GM12878 (cell line): ENCODE data around the gene FOXR1. TPM values are rescaled to one million over a fixed set of nuclear protein-coding genes. Genes with fewer than 3 reads are reported as not detected.

Source experiments
- CHD1 ChIP-seq: IDR thresholded peaks from 2 replicates; pipeline ENCODE4 v1.6.1; 2012; ENCODE audit warnings: low read depth, low read length, improper control_type of control experiment
- CHD4 ChIP-seq: fragments of 200-600 bp; sonication (generic); IDR thresholded peaks from 2 replicates; pipeline ENCODE4 v1.6.1; 2016; ENCODE audit warnings: mild to moderate bottlenecking
- MEF2A ChIP-seq: IDR thresholded peaks from 2 replicates; pipeline ENCODE4 v1.6.1; 2011; ENCODE audit warnings: low read depth, mild to moderate bottlenecking, low read length, moderate library complexity; ENCODE audit not compliant: insufficient read depth
- MYB ChIP-seq: fragments of 150-350 bp; IDR thresholded peaks from 2 replicates; pipeline ENCODE4 v1.6.1; 2014; ENCODE audit warnings: mild to moderate bottlenecking, low read depth, low read length, borderline replicate concordance
- NFYB ChIP-seq: IDR thresholded peaks from 2 replicates; pipeline ENCODE4 v1.6.1; 2011; ENCODE audit warnings: low read depth, mild to moderate bottlenecking, low read length, improper control_type of control experiment, moderate library complexity; ENCODE audit not compliant: insufficient read depth
- PML ChIP-seq: IDR thresholded peaks from 2 replicates; pipeline ENCODE4 v1.6.1; 2012; ENCODE audit warnings: low read length, inconsistent platforms
- POLR2AphosphoS2 ChIP-seq: IDR thresholded peaks from 2 replicates; pipeline ENCODE4 v1.6.1; 2011; ENCODE audit warnings: low read depth, mild to moderate bottlenecking, low read length, improper control_type of control experiment, moderate library complexity
- RAD51 ChIP-seq: fragments of 450-650 bp; IDR thresholded peaks from 2 replicates; pipeline ENCODE4 v1.6.1; 2016; ENCODE audit warnings: moderate library complexity, mild to moderate bottlenecking, inconsistent platforms
- SMAD5 ChIP-seq: IDR thresholded peaks from 2 replicates; pipeline ENCODE4 v1.6.1; 2016; ENCODE audit warnings: antibody characterized with exemption, low read depth
- TARDBP ChIP-seq: IDR thresholded peaks from 2 replicates; pipeline ENCODE4 v1.6.1; 2016; ENCODE audit warnings: borderline replicate concordance
- ZNF207 ChIP-seq: fragments of 450-650 bp; IDR thresholded peaks from 2 replicates; pipeline ENCODE4 v1.6.1; 2014; ENCODE audit warnings: antibody characterized with exemption, mild to moderate bottlenecking, borderline replicate concordance
- polyA plus RNA-seq, 11 experiments: library from polyadenylated mRNA; depleted of rRNA in 4 of 11; unstranded in 6 of 11; stranded (reverse) in 5 of 11; fragments of >200 nt; fragmentation: Nextera tagmentation in 4 of 11; fragmentation: Illumina TruSeq in 1 of 11; extraction: Ambion mirVana in 4 of 11; extraction: Trizol in 1 of 11; gene quantifications; 1 replicate in 1 of 11; 2 replicates in 10 of 11; pipeline versions ENCODE4 v1.2.1 to v1.2.3, GENCODE V29; 2011 to 2016; ENCODE audit warnings: inconsistent platforms in 2 of 11, missing spikeins in 2 of 11, low read depth in 1 of 11
- total RNA-seq, 4 experiments: library from RNA; depleted of rRNA in 3 of 4; stranded (reverse); fragments of >200 nt in 3 of 4; fragmentation: Illumina TruSeq in 1 of 4; extraction: Trizol in 1 of 4; gene quantifications; 2 replicates each; pipeline versions ENCODE4 v1.2.1 to v1.2.3, GENCODE V29; 2013 to 2021
- TF ChIP-seq, protein P1 (sequence below): fragments of 450-650 bp; conservative IDR thresholded peaks from 2 replicates; pipeline ENCODE4 v1.6.1; 2017; ENCODE audit warnings: mild to moderate bottlenecking, moderate library complexity
- TF ChIP-seq, protein P2 (sequence below): IDR thresholded peaks from 2 replicates; pipeline ENCODE4 v1.6.1; 2012; ENCODE audit warnings: low read length, inconsistent platforms
- TF ChIP-seq, protein P3 (sequence below): IDR thresholded peaks from 2 replicates; pipeline ENCODE4 v1.6.1; 2012; ENCODE audit warnings: improper control_type of control experiment, low read depth, low read length; ENCODE audit not compliant: insufficient replicate concordance
- TF ChIP-seq, protein P4 (sequence below): fragments of 450-650 bp; IDR thresholded peaks from 2 replicates; pipeline ENCODE4 v1.6.1; 2016; ENCODE audit warnings: mild to moderate bottlenecking
- TF ChIP-seq, protein P5 (sequence below): IDR thresholded peaks from 2 replicates; pipeline ENCODE4 v1.6.1; 2011; ENCODE audit warnings: low read depth, mild to moderate bottlenecking, low read length, moderate library complexity, borderline replicate concordance; ENCODE audit errors: extremely low read depth
- TF ChIP-seq, protein P6 (sequence below): fragments of 450-650 bp; IDR thresholded peaks from 2 replicates; pipeline ENCODE4 v1.6.1; 2017; ENCODE audit warnings: mild to moderate bottlenecking, low read depth, inconsistent platforms; ENCODE audit not compliant: poor library complexity, severe bottlenecking

FOXR1 gene
- total and polyA plus RNA-seq, 10 of the 15 experiments (the other 5 are each of a cell fraction or from before 2014, with no cell fraction given) = not detected

DNA sequence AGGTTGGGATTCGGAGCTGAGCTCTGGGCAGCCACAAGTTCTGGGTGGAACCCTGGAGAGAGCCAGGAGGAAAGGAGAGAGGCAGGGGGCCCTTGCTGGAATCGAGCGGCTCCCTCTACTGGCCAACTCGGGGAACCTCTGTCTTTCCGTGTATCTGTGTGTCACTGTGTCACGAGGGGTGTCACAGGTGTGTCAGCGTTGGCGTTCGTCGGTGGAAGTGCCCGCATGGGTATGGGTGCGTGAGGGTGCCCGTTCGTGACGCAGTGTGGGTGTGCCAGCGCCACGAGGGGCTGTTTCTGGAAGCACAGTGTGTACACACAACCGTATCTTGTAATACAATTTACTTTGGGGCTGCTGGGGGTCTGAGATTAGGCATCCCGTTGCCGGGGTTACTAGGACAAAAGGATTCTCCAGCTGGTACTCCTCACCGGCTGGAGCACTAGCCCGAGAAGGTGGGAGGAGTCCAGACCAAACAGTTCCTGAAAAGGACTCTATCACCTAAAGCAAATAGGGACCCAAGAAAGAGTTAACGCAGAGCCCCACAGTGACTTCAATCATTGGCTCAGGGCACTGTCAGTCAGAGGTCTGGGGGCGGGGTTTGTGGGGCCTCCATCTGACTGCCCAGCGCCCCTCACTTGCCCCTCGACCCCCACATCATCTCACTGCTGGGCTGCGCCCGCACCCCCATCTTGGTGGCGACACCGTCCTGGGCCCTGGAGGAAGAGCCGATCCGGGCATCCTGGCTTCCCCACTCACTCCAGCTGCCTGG is 43.3 kb upstream of the FOXR1 start (continued):
- TF ChIP-seq, protein P1, sequence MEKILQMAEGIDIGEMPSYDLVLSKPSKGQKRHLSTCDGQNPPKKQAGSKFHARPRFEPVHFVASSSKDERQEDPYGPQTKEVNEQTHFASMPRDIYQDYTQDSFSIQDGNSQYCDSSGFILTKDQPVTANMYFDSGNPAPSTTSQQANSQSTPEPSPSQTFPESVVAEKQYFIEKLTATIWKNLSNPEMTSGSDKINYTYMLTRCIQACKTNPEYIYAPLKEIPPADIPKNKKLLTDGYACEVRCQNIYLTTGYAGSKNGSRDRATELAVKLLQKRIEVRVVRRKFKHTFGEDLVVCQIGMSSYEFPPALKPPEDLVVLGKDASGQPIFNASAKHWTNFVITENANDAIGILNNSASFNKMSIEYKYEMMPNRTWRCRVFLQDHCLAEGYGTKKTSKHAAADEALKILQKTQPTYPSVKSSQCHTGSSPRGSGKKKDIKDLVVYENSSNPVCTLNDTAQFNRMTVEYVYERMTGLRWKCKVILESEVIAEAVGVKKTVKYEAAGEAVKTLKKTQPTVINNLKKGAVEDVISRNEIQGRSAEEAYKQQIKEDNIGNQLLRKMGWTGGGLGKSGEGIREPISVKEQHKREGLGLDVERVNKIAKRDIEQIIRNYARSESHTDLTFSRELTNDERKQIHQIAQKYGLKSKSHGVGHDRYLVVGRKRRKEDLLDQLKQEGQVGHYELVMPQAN = peak; percentile 56
- TF ChIP-seq PML = no peak
- no peak for TF ChIP-seq SMAD5
- peak; percentile 23; the same call in 1 of the 2 replicates for TF ChIP-seq ZNF207
- TF ChIP-seq, protein P2, sequence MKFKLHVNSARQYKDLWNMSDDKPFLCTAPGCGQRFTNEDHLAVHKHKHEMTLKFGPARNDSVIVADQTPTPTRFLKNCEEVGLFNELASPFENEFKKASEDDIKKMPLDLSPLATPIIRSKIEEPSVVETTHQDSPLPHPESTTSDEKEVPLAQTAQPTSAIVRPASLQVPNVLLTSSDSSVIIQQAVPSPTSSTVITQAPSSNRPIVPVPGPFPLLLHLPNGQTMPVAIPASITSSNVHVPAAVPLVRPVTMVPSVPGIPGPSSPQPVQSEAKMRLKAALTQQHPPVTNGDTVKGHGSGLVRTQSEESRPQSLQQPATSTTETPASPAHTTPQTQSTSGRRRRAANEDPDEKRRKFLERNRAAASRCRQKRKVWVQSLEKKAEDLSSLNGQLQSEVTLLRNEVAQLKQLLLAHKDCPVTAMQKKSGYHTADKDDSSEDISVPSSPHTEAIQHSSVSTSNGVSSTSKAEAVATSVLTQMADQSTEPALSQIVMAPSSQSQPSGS = no peak
- TF ChIP-seq TARDBP = no peak
- no peak for TF ChIP-seq MYB
- TF ChIP-seq, protein P3, sequence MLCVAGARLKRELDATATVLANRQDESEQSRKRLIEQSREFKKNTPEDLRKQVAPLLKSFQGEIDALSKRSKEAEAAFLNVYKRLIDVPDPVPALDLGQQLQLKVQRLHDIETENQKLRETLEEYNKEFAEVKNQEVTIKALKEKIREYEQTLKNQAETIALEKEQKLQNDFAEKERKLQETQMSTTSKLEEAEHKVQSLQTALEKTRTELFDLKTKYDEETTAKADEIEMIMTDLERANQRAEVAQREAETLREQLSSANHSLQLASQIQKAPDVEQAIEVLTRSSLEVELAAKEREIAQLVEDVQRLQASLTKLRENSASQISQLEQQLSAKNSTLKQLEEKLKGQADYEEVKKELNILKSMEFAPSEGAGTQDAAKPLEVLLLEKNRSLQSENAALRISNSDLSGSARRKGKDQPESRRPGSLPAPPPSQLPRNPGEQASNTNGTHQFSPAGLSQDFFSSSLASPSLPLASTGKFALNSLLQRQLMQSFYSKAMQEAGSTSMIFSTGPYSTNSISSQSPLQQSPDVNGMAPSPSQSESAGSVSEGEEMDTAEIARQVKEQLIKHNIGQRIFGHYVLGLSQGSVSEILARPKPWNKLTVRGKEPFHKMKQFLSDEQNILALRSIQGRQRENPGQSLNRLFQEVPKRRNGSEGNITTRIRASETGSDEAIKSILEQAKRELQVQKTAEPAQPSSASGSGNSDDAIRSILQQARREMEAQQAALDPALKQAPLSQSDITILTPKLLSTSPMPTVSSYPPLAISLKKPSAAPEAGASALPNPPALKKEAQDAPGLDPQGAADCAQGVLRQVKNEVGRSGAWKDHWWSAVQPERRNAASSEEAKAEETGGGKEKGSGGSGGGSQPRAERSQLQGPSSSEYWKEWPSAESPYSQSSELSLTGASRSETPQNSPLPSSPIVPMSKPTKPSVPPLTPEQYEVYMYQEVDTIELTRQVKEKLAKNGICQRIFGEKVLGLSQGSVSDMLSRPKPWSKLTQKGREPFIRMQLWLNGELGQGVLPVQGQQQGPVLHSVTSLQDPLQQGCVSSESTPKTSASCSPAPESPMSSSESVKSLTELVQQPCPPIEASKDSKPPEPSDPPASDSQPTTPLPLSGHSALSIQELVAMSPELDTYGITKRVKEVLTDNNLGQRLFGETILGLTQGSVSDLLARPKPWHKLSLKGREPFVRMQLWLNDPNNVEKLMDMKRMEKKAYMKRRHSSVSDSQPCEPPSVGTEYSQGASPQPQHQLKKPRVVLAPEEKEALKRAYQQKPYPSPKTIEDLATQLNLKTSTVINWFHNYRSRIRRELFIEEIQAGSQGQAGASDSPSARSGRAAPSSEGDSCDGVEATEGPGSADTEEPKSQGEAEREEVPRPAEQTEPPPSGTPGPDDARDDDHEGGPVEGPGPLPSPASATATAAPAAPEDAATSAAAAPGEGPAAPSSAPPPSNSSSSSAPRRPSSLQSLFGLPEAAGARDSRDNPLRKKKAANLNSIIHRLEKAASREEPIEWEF = no peak
- TF ChIP-seq RAD51 = peak; percentile 91
- TF ChIP-seq CHD1 = no peak
- peak; percentile 87 for TF ChIP-seq NFYB
- TF ChIP-seq POLR2AphosphoS2 = no peak
- TF ChIP-seq, protein P4, sequence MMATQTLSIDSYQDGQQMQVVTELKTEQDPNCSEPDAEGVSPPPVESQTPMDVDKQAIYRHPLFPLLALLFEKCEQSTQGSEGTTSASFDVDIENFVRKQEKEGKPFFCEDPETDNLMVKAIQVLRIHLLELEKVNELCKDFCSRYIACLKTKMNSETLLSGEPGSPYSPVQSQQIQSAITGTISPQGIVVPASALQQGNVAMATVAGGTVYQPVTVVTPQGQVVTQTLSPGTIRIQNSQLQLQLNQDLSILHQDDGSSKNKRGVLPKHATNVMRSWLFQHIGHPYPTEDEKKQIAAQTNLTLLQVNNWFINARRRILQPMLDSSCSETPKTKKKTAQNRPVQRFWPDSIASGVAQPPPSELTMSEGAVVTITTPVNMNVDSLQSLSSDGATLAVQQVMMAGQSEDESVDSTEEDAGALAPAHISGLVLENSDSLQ = peak; percentile 99
- no peak for TF ChIP-seq MEF2A
- no peak for TF ChIP-seq CHD4
- TF ChIP-seq, protein P5, sequence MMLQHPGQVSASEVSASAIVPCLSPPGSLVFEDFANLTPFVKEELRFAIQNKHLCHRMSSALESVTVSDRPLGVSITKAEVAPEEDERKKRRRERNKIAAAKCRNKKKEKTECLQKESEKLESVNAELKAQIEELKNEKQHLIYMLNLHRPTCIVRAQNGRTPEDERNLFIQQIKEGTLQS = no peak
- TF ChIP-seq, protein P6, sequence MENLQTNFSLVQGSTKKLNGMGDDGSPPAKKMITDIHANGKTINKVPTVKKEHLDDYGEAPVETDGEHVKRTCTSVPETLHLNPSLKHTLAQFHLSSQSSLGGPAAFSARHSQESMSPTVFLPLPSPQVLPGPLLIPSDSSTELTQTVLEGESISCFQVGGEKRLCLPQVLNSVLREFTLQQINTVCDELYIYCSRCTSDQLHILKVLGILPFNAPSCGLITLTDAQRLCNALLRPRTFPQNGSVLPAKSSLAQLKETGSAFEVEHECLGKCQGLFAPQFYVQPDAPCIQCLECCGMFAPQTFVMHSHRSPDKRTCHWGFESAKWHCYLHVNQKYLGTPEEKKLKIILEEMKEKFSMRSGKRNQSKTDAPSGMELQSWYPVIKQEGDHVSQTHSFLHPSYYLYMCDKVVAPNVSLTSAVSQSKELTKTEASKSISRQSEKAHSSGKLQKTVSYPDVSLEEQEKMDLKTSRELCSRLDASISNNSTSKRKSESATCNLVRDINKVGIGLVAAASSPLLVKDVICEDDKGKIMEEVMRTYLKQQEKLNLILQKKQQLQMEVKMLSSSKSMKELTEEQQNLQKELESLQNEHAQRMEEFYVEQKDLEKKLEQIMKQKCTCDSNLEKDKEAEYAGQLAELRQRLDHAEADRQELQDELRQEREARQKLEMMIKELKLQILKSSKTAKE = peak; percentile 57
